COLO829 (cell line): ENCODE data around the gene PVALB.

Source experiments
- DNase-seq: peaks from one replicate; pipeline ENCODE4 v3.0.0; 2012; ENCODE audit warnings: low spot score

Gene PVALB

DNA sequence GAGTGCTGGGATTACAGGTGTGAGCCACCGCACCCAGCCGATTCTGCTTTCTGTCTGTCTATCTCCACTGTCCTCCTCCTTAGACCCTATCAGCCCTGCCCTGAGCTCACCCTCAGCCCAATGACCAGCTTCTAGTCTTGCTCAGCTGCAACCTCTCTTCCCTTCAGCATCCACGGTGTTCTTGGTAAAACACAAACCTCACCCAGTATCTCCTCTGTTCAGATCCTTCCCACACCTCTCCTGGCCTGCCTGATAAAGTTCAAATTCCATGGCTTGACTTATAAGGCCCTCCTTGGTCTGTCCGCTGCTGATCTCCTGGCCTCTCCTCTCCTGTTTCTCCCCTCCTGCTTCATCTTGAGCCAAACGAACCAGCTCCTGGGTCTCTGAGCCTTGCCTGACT is 29.4 kb upstream of the PVALB start:
- no peak for DNase-seq

DNA sequence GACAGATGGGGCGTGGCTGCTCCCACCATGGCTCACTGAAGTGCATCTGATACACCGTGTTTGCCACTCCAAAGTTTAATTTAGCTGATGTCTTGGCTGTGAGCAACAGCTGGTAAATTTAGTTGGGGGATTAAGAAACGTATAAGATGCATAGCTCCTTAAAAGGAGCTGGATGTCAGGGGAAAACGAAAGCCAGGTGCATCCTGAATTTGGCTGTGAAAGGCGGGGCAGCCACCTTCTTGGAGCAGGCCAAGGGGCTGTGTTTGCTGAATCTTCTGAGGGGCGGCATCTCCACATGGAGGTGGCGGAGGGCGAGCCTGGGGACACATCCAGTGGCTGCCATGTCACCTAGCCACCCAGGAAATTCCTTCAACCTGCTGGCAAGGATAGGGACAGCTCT is 23.3 kb upstream of the PVALB start:
- no peak for DNase-seq

DNA sequence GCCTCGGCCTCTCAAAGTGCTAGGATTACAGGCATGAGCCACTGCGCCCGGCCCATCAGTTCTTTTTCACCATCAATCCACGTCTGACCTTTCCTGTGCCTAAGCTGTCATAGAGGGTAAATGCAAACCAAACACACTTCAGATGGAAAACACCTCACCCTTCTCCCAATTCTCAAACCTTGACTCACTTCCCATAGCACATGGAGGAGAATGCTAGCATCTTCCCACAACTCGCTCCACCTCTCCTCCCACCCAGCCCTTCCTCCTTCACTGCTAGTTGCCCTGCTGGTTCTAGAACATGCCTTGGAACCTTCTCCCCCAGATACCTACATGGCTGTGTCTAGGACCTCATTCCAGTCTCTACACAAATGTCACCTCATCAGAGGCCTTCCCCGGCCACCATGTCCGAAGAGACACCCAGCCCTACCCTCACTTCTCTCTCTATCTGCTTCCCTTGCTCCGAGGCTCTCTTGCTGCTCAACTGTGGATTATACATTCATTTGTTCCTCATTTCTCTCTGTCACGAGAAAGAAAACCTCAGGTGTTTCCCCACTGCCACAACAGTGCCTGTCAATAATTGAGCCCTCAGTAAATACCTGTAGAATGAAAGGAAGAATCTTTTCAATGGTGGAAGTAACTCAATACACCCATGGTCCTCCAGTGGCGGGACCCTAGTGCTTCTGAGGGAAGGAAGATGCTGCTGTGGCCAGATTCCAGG is 22.7 kb upstream of the PVALB start:
- DNase-seq, result no peak

DNA sequence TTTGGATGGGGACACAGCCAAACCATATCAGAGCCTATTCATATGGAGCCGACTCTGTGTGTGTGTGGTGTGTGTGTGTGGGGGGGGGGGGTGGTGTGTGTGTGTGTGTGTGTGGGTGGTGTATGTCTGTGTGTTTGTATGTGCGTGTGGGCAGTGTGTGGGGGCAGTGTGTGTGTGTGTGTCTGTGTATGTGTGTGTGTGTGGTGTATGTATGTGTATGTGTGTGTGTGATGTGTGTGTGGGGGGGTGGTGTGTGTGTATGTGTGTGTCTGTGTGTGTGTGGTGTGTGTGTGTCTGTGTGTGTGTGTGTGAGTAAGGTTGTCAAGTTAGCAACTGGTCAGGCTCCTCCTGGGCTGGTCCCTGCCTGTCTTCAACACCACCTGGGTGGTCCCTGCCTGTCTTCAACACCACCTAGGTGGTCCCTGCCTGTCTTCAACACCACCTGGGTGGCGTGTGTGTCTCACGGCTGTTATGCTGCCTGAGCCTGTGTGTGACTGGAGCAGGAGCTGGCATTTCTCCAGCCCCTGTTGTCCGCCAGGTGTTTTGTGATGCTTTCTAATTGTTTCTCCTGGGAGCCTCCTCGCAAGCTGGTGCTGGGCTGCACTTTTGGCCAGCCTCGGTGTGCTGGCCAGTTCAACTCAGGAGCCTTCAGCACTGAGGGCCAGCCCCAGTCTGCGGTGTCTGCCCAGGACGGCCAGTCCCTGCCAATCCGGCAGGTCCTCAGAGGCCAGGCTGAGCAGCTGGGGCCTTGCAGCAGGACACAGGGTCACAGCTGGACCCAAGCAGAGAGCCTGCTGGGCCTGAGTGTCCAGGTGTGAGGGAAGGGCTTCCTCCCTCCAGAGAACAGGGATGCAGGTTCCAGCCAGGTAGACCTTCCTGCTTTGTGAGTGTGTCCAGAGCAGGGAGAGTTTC is 21.5 kb upstream of the PVALB start:
- no peak for DNase-seq

DNA sequence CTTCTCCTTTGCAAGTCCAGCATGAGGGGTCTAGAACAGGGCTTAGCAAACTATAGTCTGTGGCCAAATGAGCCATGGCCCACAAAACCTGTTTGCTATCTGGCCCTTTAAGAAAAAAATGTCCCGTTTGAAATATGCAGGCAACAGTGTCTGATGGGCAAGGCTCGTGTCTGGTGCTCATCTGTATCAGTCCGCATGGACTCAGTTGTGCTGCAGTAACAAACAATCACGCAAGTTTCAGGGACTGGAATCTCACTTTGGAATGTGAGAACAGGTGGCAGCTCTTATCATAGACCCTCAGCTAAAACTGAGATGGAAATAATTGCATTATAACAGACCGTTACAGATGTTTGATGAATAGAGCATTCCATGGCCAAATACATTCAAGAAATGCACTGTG is 19.1 kb upstream of the PVALB start:
- DNase-seq, result no peak

DNA sequence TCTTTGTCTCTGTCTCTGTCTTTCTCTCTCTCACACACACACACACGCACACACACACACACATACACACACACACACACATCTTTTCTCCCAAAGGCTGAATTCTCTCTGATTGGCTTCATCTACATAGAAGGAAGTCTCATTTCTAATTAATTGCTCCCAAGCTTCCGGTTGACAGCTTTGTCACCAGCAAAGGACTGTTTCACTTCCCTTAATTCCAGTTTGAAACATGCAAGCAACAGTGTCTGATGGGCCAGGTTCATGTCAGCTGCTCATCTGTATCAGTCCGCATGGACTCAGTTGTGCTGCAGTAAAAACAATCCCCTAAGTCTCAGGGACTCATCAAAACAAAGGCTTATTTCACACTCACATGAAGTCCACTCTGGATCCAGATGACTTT is 16.2 kb upstream of the PVALB start:
- no peak for DNase-seq

DNA sequence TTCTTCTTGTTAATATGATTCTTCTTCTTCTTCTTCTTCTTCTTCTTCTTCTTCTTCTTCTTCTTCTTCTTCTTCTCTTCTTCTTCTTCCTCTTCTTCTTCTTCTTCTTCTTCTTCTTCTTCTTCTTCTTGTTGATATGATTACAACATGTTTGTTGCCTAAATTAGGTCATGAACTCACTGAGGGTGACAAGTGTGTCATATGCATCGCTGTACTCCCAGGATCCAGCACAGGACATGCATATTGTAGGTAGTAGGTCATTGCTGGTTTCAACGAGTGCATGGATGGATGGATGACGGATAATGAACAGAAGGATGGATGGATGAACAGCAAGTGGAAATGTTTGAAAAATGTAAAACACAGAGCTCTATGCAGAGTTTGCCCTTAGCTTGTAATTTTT is 14.9 kb upstream of the PVALB start:
- no peak for DNase-seq

DNA sequence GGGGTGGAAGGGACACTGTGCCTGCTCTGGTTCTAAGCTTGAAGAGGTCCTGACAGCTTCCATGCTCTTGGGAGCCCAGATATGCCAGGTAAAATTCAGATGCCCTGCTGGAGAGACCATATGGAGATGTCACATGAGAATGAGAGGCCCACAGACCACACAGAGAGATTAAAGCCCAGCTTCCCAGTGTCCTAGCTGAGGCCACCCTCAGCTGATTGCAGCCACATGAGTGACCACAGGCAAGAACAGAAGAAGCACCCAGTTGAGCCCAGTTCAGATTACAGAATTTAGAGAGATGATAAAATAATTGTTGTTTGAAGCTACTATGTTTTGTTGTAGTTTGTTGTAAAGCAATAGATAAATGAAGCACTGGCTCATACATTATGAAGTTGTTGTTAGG is 14.4 kb upstream of the PVALB start:
- no peak for DNase-seq

DNA sequence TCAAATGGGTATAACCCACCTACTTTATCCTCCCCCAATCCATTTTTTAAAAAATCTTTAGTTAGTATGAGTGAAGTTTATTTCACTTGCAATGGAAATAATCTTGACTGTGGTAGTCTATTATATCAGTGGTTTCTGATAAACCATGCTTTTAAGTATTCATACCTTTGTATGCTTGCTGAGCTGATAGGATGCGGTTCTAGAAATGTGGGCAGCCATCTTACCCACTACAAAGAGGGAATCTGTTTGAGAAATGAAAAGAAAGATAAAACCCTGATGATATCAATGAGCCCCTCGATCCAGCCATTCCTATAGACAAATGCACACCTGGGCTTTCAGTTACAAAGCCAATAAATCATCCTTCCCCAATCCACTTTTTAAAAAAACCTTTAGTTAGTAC is 13.8 kb upstream of the PVALB start:
- DNase-seq, result no peak

DNA sequence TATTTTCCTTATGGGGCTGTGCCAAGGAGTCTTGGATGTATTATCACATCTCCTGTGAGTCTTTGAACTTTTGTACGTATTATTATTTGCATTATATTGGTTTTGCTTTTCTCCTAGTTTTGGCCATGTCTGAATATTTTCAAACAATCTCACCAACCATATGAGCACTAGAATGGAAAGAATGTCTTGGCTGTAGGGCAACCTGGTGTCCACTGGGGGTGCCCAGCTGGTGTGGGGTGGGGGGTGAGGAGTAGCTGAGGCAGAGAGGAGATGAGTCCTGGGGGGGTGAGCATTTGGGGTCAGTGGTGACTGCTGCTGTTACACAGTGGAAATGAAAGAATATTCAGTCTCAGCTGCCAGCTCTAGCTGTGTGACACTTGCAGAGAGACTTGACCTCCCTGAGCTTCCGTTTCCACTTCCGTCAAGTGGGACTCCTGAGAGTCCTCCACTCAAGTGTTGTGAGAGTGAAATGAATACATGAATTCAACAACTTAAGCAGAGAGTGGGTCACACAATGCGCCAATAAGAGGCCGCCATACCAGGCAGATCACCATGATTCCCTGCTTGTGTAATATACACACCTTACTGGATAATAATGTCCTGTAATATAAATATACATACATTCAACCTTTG is 12.7 kb upstream of the PVALB start:
- no peak for DNase-seq

DNA sequence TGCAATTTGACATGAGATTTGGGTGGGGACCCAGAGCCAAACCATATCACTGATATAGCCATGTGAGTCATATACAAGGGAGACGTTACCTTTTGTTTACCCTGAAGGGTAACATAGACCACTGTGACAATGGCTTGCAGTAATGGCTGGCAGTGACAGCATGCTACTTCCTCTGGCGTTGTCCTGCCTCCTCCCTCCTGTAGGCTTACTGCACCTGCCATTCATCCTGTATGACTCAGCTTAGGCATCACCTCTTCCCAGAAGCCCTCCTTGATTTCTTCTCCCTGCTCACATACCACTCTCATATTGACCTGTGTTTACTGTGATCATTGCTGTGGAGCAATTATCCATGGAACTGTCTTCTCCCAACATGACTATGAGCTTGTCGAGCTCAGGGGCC is 12.0 kb upstream of the PVALB start:
- DNase-seq, result no peak

DNA sequence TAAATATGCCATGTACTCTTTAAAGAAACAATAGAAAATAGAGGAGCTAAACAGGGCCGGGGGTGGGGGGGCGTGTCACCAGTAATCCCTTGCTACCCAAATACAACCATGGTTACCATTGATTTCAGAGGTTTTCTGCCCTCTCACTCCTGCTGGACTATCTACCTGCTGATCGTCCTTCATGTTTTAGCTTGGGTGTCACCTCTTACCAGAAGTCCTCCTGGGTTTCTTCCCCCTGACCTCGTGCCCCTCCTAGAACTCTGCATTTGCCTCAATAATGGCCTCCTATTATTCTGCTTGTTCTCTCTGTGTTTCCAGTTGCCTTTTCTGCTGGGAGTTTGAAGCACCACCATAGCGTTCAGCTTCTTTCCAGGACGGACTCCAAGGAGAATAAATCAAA is 9.4 kb upstream of the PVALB start:
- DNase-seq, result no peak

DNA sequence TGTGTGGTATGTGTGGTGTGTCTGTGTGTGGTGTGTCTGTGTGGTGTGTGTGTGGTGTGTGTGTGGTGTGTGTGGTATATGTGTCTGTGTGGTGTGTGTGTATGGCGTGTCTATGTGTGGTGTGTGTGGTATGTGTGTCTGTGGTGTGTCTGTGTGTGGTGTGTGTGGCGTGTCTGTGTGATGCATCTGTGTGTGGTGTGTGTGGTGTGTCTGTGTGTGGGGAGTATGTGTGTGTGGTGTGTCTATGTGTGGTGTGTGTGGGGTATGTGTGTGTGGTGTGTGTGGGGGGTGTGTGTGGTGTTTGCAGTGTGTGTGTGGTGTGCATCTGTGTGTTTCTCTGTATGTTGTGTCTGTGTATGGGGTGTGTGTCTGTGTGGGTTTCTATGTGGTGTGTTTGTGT is 7.8 kb upstream of the PVALB start:
- no peak for DNase-seq

DNA sequence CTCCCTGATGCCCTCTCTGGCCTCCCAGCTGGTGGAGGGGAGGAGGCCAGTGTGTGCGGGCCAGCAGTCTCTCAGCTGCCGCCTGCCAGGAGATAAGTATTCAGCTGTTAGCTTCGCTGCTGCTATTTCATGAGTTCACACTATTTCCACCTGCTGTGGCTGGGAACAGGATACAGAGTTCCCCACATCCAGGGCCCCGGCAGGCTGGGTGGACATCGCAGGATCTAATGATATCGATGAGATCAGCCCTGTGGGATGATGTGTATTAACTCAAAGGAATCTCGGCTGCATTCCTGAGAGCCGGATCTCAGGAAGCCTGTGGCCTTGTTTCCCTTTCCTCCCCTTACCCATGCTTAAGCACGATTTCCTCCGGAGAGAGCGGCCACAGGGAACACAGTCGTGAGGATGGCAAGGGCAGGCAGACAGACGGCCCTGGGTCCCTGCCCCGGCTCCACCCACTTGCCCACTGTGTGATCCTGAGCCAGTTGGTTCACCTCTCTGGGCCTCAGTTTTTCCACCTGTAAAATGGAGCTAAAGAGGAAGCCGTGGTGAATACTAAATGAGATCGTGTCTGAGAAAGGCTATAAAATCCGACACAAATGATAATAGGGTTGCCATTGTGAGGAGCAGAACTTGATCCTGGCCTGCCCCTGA is 6.5 kb upstream of the PVALB start:
- no peak for DNase-seq

DNA sequence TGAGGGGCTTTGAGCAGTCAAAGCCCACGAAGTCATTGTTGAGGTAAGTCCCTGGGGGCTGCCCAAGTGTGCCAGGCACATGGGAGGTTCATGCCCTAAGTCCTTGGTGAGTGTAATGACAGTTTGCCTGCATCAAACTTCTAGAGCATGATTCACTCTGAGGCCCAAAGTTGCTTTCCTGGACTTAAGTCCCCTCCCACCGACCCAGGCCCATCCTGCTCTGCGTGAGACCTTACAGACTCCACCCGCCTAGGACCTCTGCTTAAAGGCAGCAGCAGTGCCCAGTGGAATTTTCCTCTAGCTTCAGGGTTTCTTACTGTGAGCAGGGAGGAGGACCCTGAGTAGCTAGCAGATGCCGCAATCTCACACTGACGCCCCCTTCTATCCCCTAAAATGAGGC is 5.7 kb upstream of the PVALB start:
- DNase-seq, result no peak

DNA sequence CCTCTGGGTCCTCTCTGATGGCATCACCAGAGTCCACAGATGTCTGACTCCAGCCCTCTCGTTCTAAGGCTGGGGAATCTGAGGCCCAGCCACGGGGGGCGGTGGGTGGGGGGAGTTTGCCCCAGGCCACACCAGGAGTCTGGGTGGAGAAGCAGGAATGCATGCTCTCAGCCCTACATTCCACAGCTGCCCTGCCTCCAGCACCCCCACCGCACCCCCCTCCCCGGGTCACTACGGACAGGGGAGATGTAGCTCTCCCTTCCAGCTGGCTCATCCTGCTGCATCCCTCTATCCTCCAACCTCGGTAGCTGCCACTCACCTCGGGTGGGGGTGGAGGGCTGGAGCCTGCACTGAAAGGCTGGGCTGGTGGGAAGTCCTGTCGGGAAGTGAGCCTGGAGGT is 2.3 kb upstream of the PVALB start:
- no peak for DNase-seq

DNA sequence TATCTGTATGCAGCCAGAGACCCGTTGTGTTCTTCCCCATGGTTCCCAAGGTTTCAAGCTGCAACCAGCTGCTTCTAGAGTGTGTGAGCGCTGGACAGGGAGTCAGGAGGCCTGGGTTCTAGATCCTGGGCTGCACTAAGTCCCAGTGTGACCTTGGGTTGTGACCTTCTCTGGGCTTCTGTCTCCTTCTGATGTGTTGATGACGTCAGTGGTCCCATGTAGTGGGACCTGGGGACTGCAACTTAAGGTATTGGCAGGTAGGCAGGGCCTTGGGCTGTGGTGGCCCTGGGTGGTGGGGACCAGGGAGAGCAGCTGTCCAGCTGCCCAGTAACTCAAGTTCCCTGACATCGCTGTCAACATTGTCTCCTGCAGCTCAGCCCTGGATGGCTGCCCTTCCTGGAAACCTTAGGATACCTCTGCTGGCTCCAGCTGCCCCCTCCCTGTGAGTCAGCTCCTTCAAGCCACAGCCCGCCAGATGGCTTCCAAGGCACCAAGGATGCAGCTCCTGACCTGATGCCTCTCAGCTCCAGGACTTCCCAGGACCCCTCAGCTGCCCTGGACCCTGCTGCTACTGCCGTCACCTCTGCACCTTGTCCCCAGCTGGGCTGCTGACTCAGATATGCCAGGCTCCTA is 1.3 kb upstream of the PVALB start:
- no peak for DNase-seq

DNA sequence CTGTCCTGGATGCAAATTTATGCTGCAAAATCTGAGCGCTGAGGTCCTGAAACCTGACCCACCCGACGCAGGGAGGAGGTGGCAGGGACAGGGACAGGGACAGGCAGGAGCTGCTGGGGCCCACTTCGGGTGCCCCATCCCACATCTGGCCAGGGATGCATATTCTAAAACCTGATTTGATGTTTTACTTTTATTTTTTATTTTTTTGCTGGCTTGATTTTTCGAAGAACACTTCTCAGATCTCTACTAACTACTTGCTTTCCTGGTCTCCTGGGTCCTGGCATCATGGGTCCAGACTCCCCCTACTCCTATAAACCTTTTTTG is 652 bp upstream of the PVALB start:
- no peak for DNase-seq

DNA sequence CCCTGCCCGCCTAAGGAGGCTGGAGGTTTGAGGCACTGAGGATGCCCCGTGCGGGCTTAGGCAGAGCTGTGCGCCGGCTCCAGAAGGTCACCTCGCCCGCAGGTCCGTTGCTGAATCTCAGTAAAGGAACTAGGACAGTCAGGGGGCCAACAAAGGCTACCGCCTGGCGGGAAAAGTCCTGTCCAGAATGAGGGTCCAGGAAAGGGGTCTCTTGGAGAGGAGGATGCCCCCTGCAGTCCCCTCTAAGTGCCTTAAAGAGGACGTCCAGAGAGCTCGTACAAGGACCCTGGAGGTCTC is 548 bp downstream of the PVALB start:
- DNase-seq, result no peak

DNA sequence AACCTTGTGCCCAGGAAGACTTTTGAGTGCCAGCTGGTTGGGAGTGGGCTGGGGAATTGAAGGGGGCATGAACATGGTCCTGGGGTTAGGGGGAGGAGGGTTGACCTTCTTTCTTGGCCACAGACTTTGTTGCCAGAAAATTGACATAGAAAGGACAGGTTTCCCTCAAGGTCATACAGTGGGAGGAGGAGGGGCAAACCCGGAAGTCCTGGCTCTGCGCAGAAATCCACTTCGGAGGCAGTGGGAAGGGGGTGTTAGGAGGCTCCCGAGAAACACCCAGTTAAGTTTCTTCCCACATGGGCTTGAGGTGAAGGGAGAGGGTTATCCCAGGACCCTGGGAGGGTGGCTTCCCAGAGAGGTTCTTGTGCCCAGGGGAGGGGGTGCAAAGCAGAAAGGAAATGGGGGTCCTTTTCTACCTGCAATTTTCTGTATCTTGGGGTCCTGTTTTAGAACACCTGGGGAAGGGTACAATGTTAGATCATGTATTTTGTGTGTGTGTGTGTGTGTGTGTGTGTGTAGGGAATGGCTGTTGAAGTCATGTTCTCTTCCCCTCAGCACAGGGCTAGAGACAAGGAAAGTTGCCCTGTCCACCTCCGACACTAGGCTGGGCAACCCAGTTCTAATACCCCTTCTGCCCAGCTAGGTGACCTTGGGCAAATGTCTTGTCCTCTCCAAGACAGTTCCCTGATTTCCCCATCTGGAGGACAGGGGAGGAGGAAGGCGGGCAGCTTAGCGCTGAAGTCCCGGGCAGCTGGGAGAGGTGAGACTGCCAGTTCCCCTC is 1.1 kb downstream of the PVALB start:
- DNase-seq, result no peak

DNA sequence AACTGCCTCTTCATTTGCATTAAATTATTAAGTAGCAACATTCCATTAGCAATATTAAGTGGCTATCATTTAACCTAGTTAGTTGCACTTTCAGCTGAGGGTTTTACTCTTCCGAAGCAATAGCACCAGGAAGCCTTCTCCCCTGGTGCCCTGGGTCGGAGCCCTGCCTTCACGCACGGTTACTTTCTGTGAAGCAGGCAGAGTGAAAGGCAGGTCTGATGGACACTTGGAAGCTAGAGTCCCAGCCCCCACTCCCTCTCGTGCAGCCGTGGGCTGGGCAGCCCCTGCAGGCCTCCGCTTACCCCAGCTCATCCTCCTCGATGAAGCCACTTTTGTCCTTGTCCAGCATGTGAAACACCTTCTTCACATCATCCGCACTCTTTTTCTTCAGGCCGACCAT is 2.0 kb downstream of the PVALB start:
- no peak for DNase-seq
